Measurements from ENCODE around the gene CSF1R.

DNA sequence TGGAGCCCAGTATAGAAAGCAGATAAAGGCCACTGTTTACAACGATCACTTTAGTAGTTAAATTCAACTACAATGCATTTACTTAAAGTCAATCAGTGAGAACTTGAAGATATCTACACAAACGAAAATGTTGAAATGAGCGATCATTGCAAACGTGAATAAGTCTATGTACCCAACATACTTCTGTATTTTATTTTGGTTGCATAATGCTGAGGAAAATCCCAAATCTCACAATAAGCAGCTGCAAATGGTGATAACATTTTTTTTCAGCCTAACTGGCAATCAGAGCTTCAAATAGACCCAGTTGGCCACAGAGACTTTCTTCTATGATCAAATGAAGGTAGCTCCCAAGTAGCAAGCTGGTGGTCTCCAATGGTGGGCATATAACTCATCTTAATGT, 37.2 kb upstream of the CSF1R start:
- TF ChIP-seq, protein P1, sequence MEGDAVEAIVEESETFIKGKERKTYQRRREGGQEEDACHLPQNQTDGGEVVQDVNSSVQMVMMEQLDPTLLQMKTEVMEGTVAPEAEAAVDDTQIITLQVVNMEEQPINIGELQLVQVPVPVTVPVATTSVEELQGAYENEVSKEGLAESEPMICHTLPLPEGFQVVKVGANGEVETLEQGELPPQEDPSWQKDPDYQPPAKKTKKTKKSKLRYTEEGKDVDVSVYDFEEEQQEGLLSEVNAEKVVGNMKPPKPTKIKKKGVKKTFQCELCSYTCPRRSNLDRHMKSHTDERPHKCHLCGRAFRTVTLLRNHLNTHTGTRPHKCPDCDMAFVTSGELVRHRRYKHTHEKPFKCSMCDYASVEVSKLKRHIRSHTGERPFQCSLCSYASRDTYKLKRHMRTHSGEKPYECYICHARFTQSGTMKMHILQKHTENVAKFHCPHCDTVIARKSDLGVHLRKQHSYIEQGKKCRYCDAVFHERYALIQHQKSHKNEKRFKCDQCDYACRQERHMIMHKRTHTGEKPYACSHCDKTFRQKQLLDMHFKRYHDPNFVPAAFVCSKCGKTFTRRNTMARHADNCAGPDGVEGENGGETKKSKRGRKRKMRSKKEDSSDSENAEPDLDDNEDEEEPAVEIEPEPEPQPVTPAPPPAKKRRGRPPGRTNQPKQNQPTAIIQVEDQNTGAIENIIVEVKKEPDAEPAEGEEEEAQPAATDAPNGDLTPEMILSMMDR (conservative IDR thresholded peaks at IDR 0.05; ENCODE audit: low read depth, low read length): no peak
- TF ChIP-seq RCOR1 (IDR thresholded peaks at IDR 0.05; ENCODE audit: insufficient replicate concordance, low read length) (no peak), POLR2A (IDR thresholded peaks at IDR 0.05; ENCODE audit: low read depth, low read length) (no peak), NFE2L2 (IDR thresholded peaks at IDR 0.05; ENCODE audit: low read depth, low read length) (no peak), SMC3 (IDR thresholded peaks at IDR 0.05; ENCODE audit: low read depth, low read length) (no peak), MAZ (IDR thresholded peaks at IDR 0.05; ENCODE audit: borderline replicate concordance, low read depth, low read length) (no peak), MXI1 (IDR thresholded peaks at IDR 0.05; ENCODE audit: borderline replicate concordance, low read depth, low read length) (no peak), RFX5 (IDR thresholded peaks at IDR 0.05; ENCODE audit: low read depth, low read length) (no peak), CEBPB (IDR thresholded peaks at IDR 0.05; ENCODE audit: low read depth, low read length) (no peak), CHD1 (IDR thresholded peaks at IDR 0.05; ENCODE audit: low read depth, low read length) (no peak), RAD21 (IDR thresholded peaks at IDR 0.05; ENCODE audit: low read length) (no peak), FOS (IDR thresholded peaks at IDR 0.05; ENCODE audit: low read depth, low read length) (no peak)
- TF ChIP-seq, protein P2, sequence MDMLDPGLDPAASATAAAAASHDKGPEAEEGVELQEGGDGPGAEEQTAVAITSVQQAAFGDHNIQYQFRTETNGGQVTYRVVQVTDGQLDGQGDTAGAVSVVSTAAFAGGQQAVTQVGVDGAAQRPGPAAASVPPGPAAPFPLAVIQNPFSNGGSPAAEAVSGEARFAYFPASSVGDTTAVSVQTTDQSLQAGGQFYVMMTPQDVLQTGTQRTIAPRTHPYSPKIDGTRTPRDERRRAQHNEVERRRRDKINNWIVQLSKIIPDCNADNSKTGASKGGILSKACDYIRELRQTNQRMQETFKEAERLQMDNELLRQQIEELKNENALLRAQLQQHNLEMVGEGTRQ (IDR thresholded peaks at IDR 0.05; ENCODE audit: low read depth, low read length): no peak
